Duodenal mucosa (tissue), 2 donors: ENCODE measurements around the gene ITPKA.

Experiments used
- H3K27ac ChIP-seq: one replicate; pipeline ENCODE4 v1.7.0; 2013; ENCODE audit warnings: low read depth, low read length
- H3K27me3 ChIP-seq, 2 donors: one replicate each; pipeline ENCODE4 v1.7.0; 2013; ENCODE audit warnings: low read length in 2 of 2, control low read depth in 1 of 2; ENCODE audit not compliant: insufficient read depth in 2 of 2, control insufficient read depth in 1 of 2
- H3K36me3 ChIP-seq, 2 donors: one replicate each; pipeline ENCODE4 v1.7.0; 2013; ENCODE audit warnings: low read length in 2 of 2, control low read depth in 1 of 2; ENCODE audit not compliant: insufficient read depth in 2 of 2, control insufficient read depth in 1 of 2
- H3K4me1 ChIP-seq, 2 donors: one replicate each; pipeline ENCODE4 v1.7.0; 2013; ENCODE audit warnings: low read length in 2 of 2, control low read depth in 1 of 2; ENCODE audit not compliant: insufficient read depth in 2 of 2, control insufficient read depth in 1 of 2
- H3K4me3 ChIP-seq, 2 donors: one replicate each; pipeline ENCODE4 v1.7.0; 2013; ENCODE audit warnings: low read length in 2 of 2, low read depth in 1 of 2
- H3K9ac ChIP-seq, 2 donors: one replicate each; pipeline ENCODE4 v1.7.0; 2013; ENCODE audit warnings: low read length in 2 of 2, low read depth in 1 of 2
- H3K9me3 ChIP-seq, 2 donors: one replicate each; pipeline ENCODE4 v1.7.0; 2013; ENCODE audit warnings: low read length in 2 of 2, control low read depth in 1 of 2; ENCODE audit not compliant: control insufficient read depth in 1 of 2

ITPKA gene

GRCh38 chr15:41498657-41499056 is 5.0 kb downstream of the ITPKA start:
- Histone ChIP-seq H3K9ac (no peak overlapping the region), H3K4me1 (peaks cover 23 to 27% of the 10 kb centered on the region in 2 donors), H3K9me3 (no peaks in the 10 kb centered on the region), H3K27ac (no peak overlapping the region), H3K4me3 (no peak overlapping the region), H3K27me3 (peaks cover 20 to 22% of the 10 kb centered on the region in 2 donors), H3K36me3 (peaks cover 0 to 8% of the 10 kb centered on the region in 2 donors)

GRCh38 chr15:41499109-41499851 is 5.6 kb downstream of the ITPKA start:
- Histone ChIP-seq H3K27me3 (peaks cover 20 to 22% of the 10 kb centered on the region in 2 donors), H3K27ac (no peak overlapping the region), H3K4me3 (no peak overlapping the region), H3K9me3 (no peaks in the 10 kb centered on the region), H3K4me1 (peaks cover 25 to 27% of the 10 kb centered on the region in 2 donors), H3K36me3 (peaks cover 0 to 14% of the 10 kb centered on the region in 2 donors), H3K9ac (no peak overlapping the region)

DNA sequence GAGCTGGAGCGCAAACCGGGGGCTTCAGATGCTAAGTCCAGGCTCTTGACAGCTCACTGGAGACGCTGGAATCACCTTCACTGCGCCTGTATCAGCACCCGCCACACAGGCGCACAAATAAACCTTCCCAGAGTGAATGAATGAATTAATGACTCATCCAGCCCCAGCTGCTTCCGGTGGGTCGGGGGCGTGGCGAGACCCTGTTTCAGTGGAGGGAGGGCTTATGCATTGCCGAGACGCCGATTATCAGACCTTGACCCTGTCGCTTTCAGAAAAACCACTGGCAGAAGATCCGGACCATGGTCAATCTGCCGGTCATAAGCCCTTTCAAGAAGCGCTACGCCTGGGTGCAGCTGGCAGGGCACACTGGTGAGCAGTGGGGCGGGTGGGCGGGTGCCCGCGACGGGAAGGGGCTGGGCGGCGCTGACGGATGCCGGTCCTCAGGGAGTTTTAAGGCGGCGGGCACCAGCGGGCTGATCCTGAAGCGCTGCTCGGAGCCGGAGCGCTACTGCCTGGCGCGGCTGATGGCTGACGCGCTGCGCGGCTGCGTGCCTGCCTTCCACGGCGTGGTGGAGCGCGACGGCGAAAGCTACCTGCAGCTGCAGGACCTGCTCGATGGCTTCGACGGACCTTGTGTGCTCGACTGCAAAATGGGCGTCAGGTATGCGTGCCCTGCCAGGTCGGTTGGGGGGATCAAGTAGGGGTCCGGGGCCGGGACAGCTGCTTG is 7.7 kb downstream of the ITPKA start:
- Histone ChIP-seq H3K27me3 (peaks cover 9 to 22% of the 10 kb centered on the region in 2 donors), H3K36me3 (peaks cover 0 to 18% of the 10 kb centered on the region in 2 donors), H3K4me3 (peak overlapping the region in 1 of 2 donors; percentile 45), H3K4me1 (peaks cover 14 to 18% of the 10 kb centered on the region in 2 donors), H3K27ac (no peak overlapping the region), H3K9ac (no peak overlapping the region), H3K9me3 (no peaks in the 10 kb centered on the region)

DNA sequence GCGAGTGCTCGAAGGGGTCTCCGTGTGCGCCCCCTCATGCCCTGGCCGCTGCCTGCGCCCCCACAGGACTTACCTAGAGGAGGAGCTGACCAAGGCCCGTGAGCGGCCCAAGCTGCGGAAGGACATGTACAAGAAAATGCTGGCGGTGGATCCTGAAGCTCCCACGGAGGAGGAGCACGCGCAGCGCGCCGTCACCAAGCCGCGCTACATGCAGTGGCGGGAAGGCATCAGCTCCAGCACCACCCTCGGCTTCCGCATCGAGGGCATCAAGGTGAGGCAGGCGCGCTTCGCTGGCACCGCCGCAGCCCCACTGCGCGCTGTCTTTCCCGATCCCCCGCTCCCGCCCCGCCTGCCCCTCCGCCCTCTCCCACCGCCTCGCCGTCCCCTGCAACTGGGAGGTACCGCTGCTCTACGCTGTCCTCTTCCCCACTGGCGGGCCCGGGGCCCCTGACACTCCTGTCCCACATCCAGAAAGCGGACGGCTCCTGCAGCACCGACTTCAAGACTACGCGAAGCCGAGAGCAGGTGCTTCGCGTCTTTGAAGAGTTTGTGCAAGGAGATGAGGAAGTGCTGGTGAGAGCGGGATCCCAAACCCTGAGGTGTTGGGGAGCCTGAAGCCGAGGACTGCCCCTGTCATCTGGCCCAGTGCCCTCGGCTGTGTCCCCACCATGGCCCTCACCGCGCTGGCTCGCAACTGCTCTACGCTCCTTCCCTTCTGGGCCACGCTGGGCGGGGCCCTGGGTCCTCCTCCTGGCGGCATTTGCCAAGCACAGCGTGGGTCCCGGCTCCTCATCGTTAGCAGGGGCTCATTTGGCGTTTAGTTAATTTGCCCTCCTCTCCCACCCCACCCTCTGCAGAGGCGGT is 8.5 kb downstream of the ITPKA start:
- peaks cover 0 to 18% of the 10 kb centered on the region in 2 donors for H3K36me3 ChIP-seq
- no peak overlapping the region for H3K27ac ChIP-seq
- H3K4me3 ChIP-seq: peak overlapping the region; percentile 8 to 45
- H3K9me3 ChIP-seq: no peaks in the 10 kb centered on the region
- peaks cover 10 to 12% of the 10 kb centered on the region in 2 donors for H3K4me1 ChIP-seq
- H3K9ac ChIP-seq: no peak overlapping the region
- peaks cover 5 to 20% of the 10 kb centered on the region in 2 donors for H3K27me3 ChIP-seq

DNA sequence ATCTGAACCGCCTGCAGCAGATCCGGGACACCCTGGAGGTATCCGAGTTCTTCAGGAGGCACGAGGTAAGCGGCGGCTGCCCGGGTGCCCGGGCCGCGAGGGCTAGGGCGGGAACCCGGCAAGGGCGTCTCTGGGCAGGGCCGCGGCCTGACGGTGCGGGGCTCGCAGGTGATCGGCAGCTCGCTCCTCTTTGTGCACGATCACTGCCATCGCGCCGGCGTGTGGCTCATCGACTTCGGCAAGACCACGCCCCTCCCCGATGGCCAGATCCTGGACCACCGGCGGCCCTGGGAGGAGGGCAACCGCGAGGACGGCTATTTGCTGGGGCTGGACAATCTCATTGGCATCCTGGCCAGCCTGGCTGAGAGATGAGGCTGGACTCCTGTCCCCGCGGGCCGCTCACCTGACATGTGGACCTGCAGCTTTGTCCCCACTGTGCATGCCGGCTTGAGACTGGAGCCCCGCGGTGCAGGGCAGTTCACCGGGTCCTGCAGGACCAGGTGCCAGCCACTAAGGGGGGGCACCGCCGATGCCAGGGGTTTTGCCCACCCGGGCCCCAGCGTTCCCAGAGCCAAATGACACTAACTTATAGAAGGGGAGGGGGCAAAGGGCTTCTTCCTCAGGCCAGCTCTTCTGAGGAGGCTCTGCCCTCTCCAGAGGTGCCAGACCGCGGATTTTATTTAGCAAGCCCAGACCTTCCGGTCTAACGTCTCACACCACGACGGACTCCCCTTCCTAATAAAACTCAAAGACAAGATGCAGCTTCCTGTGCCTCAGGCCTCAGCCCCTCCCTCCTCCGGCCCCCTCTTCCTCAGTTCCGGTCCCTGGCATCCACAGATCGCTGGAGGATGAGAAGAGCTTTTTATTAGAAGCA is 9.4 kb downstream of the ITPKA start:
- Histone ChIP-seq H3K27ac (no peak overlapping the region), H3K9ac (no peak overlapping the region), H3K9me3 (no peaks in the 10 kb centered on the region), H3K27me3 (peaks cover 5 to 20% of the 10 kb centered on the region in 2 donors), H3K4me1 (peaks cover 18 to 19% of the 10 kb centered on the region in 2 donors), H3K36me3 (peaks cover 0 to 18% of the 10 kb centered on the region in 2 donors), H3K4me3 (peak overlapping the region in 1 of 2 donors; percentile 40)

- Histone ChIP-seq H3K4me1 (peaks cover 19% of the 10 kb centered on the region in 2 donors), H3K27me3 (peaks cover 5 to 20% of the 10 kb centered on the region in 2 donors), H3K36me3 (peaks cover 0 to 18% of the 10 kb centered on the region in 2 donors), H3K27ac (no peak overlapping the region), H3K4me3 (no peak overlapping the region), H3K9me3 (no peaks in the 10 kb centered on the region), H3K9ac (no peak overlapping the region)
These were observed 10.0 kb downstream of the ITPKA start for GRCh38 chr15:41503669-41504010.

DNA sequence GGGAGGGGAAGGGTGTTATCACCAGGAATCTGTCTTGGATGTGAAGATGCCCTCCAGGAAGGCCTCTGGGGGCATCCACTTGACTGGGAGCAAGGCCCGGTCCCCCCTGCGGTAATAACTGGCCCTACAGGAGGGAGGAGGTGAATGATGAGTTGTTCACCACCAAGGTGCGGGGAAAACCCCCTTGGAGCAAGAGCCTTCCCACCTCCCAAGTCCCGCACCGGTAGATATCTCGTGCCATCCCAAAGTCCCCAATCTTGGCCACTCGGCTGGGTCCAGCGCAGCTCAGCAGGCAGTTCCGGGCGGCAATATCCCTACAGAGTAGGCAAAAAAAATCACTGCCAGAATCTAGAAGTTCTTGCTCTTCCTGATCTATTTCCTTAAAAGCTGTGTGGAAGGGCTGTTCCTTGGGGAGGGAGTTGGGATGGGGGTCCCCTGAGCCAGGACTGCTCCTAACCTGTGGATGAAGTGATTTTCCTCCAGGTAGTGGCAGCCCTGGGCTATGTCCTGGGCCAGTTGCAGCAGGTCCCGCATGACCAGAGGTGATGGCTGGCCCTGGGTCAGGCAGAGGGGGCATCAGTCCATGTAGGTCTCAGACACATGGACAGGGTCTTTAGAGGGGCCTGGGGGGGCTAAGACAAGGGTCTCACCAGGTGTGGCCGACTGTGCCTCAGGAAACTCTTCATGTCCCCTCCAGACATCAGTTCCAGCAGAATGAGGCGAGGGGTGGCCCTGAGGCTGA is 11.2 kb downstream of the ITPKA start:
- Histone ChIP-seq H3K9ac (no peak overlapping the region), H3K4me3 (no peak overlapping the region), H3K9me3 (no peaks in the 10 kb centered on the region), H3K36me3 (peaks cover 0 to 15% of the 10 kb centered on the region in 2 donors), H3K27ac (no peak overlapping the region), H3K27me3 (peaks cover 5 to 11% of the 10 kb centered on the region in 2 donors), H3K4me1 (peaks cover 19 to 25% of the 10 kb centered on the region in 2 donors)

- Histone ChIP-seq H3K4me1 (peaks cover 22 to 27% of the 10 kb centered on the region in 2 donors), H3K27ac (no peak overlapping the region), H3K4me3 (no peak overlapping the region), H3K9me3 (no peaks in the 10 kb centered on the region), H3K9ac (no peak overlapping the region), H3K36me3 (peaks cover 0 to 15% of the 10 kb centered on the region in 2 donors), H3K27me3 (peaks cover 5 to 11% of the 10 kb centered on the region in 2 donors)
These were observed 12.1 kb downstream of the ITPKA start for GRCh38 chr15:41505776-41506175.
